IMR-90 (cell line): ENCODE measurements around the gene MYO1F. TPM values are rescaled to one million over a fixed set of nuclear protein-coding genes. Genes with fewer than 3 reads are reported as not detected.
A peak's percentile ranks its signal among the peaks of the same experiment; 100 is the strongest.

Experiments used
- ATAC-seq: fragments of 200-7000 bp; cut with Tn5 transposase; 2 replicates; pipeline ENCODE4 v1.9.1; 2020; ENCODE audit warnings: low read depth, mild to moderate bottlenecking, moderate library complexity
- BruUV-seq: library from RNA; stranded (reverse); fragments of 400-500 nt; replicated peaks from 2 replicates; lab custom pipeline; 2021; lab: Mats Ljungman, UMichigan
- CTCF ChIA-PET: fragments of 300-600 bp; formaldehyde crosslinking; extraction: SDS; loops from one replicate; lab custom pipeline; 2021; ENCODE audit warnings: antibody characterized with exemption; lab: Yijun Ruan, JAX
- POLR2A ChIA-PET: fragments of 300-600 bp; sonication (Branson Sonifier 250); formaldehyde crosslinking; loops from one replicate; lab custom pipeline; 2022; ENCODE audit warnings: antibody characterized with exemption; ENCODE audit not compliant: unreplicated experiment; lab: Charles Lee
- DNase-seq: peaks from one replicate; pipeline ENCODE4 v3.0.0; 2013
- H2AFZ ChIP-seq: replicated peaks from 2 replicates; pipeline ENCODE3; 2013; ENCODE audit warnings: low read length, mild to moderate bottlenecking; ENCODE audit not compliant: poor library complexity
- H2AK5ac ChIP-seq: 2 replicates; pipeline ENCODE4 v1.6.1; 2013; ENCODE audit warnings: low read depth, low read length, inconsistent platforms
- H2AK9ac ChIP-seq: replicated peaks from 2 replicates; pipeline ENCODE3; 2013; ENCODE audit warnings: mild to moderate bottlenecking, low read depth, low read length, moderate library complexity; ENCODE audit not compliant: poor library complexity
- H2BK120ac ChIP-seq: 2 replicates; pipeline ENCODE4 v1.6.1; 2013; ENCODE audit warnings: low read depth, low read length, inconsistent platforms
- H2BK15ac ChIP-seq: 3 replicates; pipeline ENCODE4 v1.6.1; 2013; ENCODE audit warnings: low read depth, low read length, inconsistent platforms
- H2BK20ac ChIP-seq: 2 replicates; pipeline ENCODE4 v1.6.1; 2013; ENCODE audit warnings: low read depth, mild to moderate bottlenecking, inconsistent platforms, low read length, moderate library complexity
- H2BK5ac ChIP-seq: 2 replicates; pipeline ENCODE4 v1.6.1; 2013; ENCODE audit warnings: mild to moderate bottlenecking, low read depth, low read length, inconsistent platforms; ENCODE audit not compliant: poor library complexity, severe bottlenecking
- H3K14ac ChIP-seq: replicated peaks from 2 replicates; pipeline ENCODE4 v1.6.1; 2013; ENCODE audit warnings: low read depth, low read length, inconsistent platforms
- H3K18ac ChIP-seq: 2 replicates; pipeline ENCODE4 v1.6.1; 2013; ENCODE audit warnings: low read depth, low read length, control low read depth
- H3K23ac ChIP-seq: 2 replicates; pipeline ENCODE4 v1.6.1; 2013; ENCODE audit warnings: low read depth, low read length, inconsistent platforms
- H3K27ac ChIP-seq: 2 replicates; pipeline ENCODE4 v1.5.1; 2013; ENCODE audit warnings: mild to moderate bottlenecking, control low read depth, low read length; ENCODE audit not compliant: insufficient read depth
- H3K27me3 ChIP-seq: 2 replicates; pipeline ENCODE4 v1.6.1; 2013; ENCODE audit warnings: low read length; ENCODE audit not compliant: control insufficient read depth, insufficient read depth
- H3K36me3 ChIP-seq: 2 replicates; pipeline ENCODE4 v1.6.1; 2013; ENCODE audit warnings: low read length, mixed read lengths; ENCODE audit not compliant: control insufficient read depth, insufficient read depth
- H3K4ac ChIP-seq: 2 replicates; pipeline ENCODE4 v1.6.1; 2013; ENCODE audit warnings: low read depth, low read length, inconsistent platforms
- H3K4me1 ChIP-seq: 2 replicates; pipeline ENCODE4 v1.6.1; 2013; ENCODE audit warnings: low read length, mixed read lengths; ENCODE audit not compliant: control insufficient read depth, insufficient read depth
- H3K4me2 ChIP-seq: 2 replicates; pipeline ENCODE4 v1.6.1; 2013; ENCODE audit warnings: low read depth, mild to moderate bottlenecking, control low read depth, low read length, moderate library complexity
- H3K4me3 ChIP-seq: 2 replicates; pipeline ENCODE4 v1.5.1; 2013; ENCODE audit warnings: low read depth, mild to moderate bottlenecking, control low read depth, low read length, moderate library complexity; ENCODE audit not compliant: insufficient read depth
- H3K56ac ChIP-seq: 2 replicates; pipeline ENCODE4 v1.6.1; 2013; ENCODE audit warnings: low read length, inconsistent platforms; ENCODE audit not compliant: insufficient read depth; ENCODE audit errors: extremely low read depth
- H3K79me1 ChIP-seq, 2 experiments: 2 replicates each; pipeline ENCODE4 v1.6.1; 2013; ENCODE audit warnings: low read length in 2 of 2, inconsistent platforms in 1 of 2, low read depth in 1 of 2
- H3K9ac ChIP-seq: 2 replicates; pipeline ENCODE4 v1.6.1; 2013; ENCODE audit warnings: low read depth, low read length, control low read depth
- H3K9me1 ChIP-seq: 2 replicates; pipeline ENCODE4 v1.6.1; 2013; ENCODE audit warnings: low read length, inconsistent platforms; ENCODE audit not compliant: insufficient read depth
- H3K9me3 ChIP-seq: 2 replicates; pipeline ENCODE4 v1.6.1; 2013; ENCODE audit warnings: low read length; ENCODE audit not compliant: control insufficient read depth, insufficient read depth
- H4K20me1 ChIP-seq: 2 replicates; pipeline ENCODE4 v1.6.1; 2013; ENCODE audit warnings: low read length, inconsistent platforms; ENCODE audit not compliant: insufficient read depth
- H4K5ac ChIP-seq: 2 replicates; pipeline ENCODE4 v1.6.1; 2013; ENCODE audit warnings: mild to moderate bottlenecking, low read depth, low read length, control low read depth
- H4K8ac ChIP-seq, 2 experiments: 2 replicates each; pipeline ENCODE4 v1.6.1; 2013; ENCODE audit warnings: low read depth in 2 of 2, low read length in 2 of 2, control low read depth in 1 of 2, inconsistent platforms in 1 of 2
- H4K91ac ChIP-seq: 2 replicates; pipeline ENCODE4 v1.6.1; 2013; ENCODE audit warnings: low read depth, low read length, inconsistent platforms; ENCODE audit not compliant: insufficient read depth
- MAZ ChIP-seq: IDR thresholded peaks from 2 replicates; pipeline ENCODE4 v1.6.1; 2012; ENCODE audit warnings: low read depth, mild to moderate bottlenecking, low read length, improper control_type of control experiment, moderate library complexity, borderline replicate concordance
- NFE2L2 ChIP-seq: fragments of 150-350 bp; IDR thresholded peaks from 2 replicates; pipeline ENCODE4 v1.6.1; 2016; ENCODE audit warnings: low read depth, mild to moderate bottlenecking, low read length
- POLR2A ChIP-seq: IDR thresholded peaks from 2 replicates; pipeline ENCODE4 v1.6.1; 2012; ENCODE audit warnings: mild to moderate bottlenecking, low read depth, low read length
- WGBS, 2 experiments: methylation state at CpG; one replicate each; pipeline versions ENCODE4 v1.1.5 to v1.1.7; 2013; ENCODE audit warnings: missing lambda C conversion rate in 2 of 2; ENCODE audit not compliant: insufficient read length in 1 of 2; ENCODE audit errors: extremely low coverage in 2 of 2; 5-methylcytosine and 5-hydroxymethylcytosine counted together
- dilution Hi-C: fragments of 300-500 bp; cut with HindIII; formaldehyde crosslinking; loops from one replicate; pipeline ENCODE4 v1.14.3; 2018; ENCODE audit warnings: low sequenced_read_pairs; ENCODE audit not compliant: unreplicated experiment
- in situ Hi-C: fragments of 300-500 bp; cut with MboI; formaldehyde crosslinking; loops from 3 replicates; pipeline ENCODE4 v1.14.3; 2019; ENCODE audit warnings: low sequenced_read_pairs, inconsistent platforms, mixed read lengths
- intact Hi-C: fragments of 100-400 bp; cut with micrococcal nuclease; formaldehyde crosslinking; loops from 2 replicates; pipeline ENCODE4 v1.10.0; 2022
- polyA plus RNA-seq, 3 experiments: library from polyadenylated mRNA; depleted of rRNA; stranded (reverse); fragments of >200 nt; gene quantifications; 2 replicates each; pipeline ENCODE4 v1.2.3, GENCODE V29; 2012; ENCODE audit warnings: low replicate concordance in 1 of 3
- total RNA-seq: library from RNA; depleted of rRNA; stranded (reverse); fragments of >200 nt; gene quantifications from 2 replicates; pipeline ENCODE4 v1.2.3, GENCODE V29; 2012
- TF ChIP-seq, protein P1 (sequence below): fragments of 150-350 bp; IDR thresholded peaks from 2 replicates; pipeline ENCODE4 v1.6.1; 2016; ENCODE audit warnings: low read depth, mild to moderate bottlenecking, low read length, moderate library complexity, borderline replicate concordance

MYO1F gene
- total and polyA plus RNA-seq, 2 of the 4 experiments (the other 2 are of a cell fraction) = 0.14 to 0.18 TPM

GRCh38 chr19:8475005-8475404 lies 102.2 kb downstream of the MYO1F start:
- WGBS, 2 experiments = no CpG with 5 or more reads among the region's 1 CpG
- Histone ChIP-seq H3K18ac (no peak overlapping the region), H4K20me1 (peaks cover 70% of the 10 kb centered on the region), H2BK120ac (no peak overlapping the region), H2BK5ac (no peak overlapping the region), H2BK15ac (no peak overlapping the region), H3K9me1 (peaks cover 30% of the 10 kb centered on the region), H3K9ac (no peak overlapping the region), H3K4me1 (peaks cover 5% of the 10 kb centered on the region), H3K23ac (no peak overlapping the region), H2BK20ac (no peak overlapping the region), H3K9me3 (no peaks in the 10 kb centered on the region), H3K14ac (no peak overlapping the region), H3K4me2 (no peak overlapping the region), H2AFZ (no peak overlapping the region), H3K36me3 (peaks cover 64% of the 10 kb centered on the region), H4K91ac (no peak overlapping the region), H3K56ac (no peak overlapping the region), H3K79me1 (peaks cover 28 to 86% of the 10 kb centered on the region in 2 experiments), H3K27me3 (no peaks in the 10 kb centered on the region), H2AK5ac (no peak overlapping the region), H4K8ac (no peak overlapping the region), H4K5ac (no peak overlapping the region), H2AK9ac (peak overlapping the region; percentile 9), H3K4me3 (no peak overlapping the region), H3K27ac (no peak overlapping the region), H3K4ac (no peak overlapping the region)
- dilution Hi-C loops = no loop called here
- in situ Hi-C loops = no loop called here
- no TSS peak for BruUV-seq
- POLR2A ChIA-PET = no interaction called here
- ATAC-seq = no peak
- intact Hi-C loops = no loop called here
- CTCF ChIA-PET = interaction anchor here (0.7 kb wide), 1 partner anchor 23 kb away, joined by 4 read pairs; no protein-coding TSS in a partner anchor
- TF ChIP-seq, protein P1, sequence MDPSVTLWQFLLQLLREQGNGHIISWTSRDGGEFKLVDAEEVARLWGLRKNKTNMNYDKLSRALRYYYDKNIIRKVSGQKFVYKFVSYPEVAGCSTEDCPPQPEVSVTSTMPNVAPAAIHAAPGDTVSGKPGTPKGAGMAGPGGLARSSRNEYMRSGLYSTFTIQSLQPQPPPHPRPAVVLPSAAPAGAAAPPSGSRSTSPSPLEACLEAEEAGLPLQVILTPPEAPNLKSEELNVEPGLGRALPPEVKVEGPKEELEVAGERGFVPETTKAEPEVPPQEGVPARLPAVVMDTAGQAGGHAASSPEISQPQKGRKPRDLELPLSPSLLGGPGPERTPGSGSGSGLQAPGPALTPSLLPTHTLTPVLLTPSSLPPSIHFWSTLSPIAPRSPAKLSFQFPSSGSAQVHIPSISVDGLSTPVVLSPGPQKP = no peak
- no peak for TF ChIP-seq POLR2A
- TF ChIP-seq MAZ = no peak
- TF ChIP-seq NFE2L2 = no peak
- no peak for DNase-seq
